ENCODE measurements around the gene OTX2.

The OTX2 gene

DNA sequence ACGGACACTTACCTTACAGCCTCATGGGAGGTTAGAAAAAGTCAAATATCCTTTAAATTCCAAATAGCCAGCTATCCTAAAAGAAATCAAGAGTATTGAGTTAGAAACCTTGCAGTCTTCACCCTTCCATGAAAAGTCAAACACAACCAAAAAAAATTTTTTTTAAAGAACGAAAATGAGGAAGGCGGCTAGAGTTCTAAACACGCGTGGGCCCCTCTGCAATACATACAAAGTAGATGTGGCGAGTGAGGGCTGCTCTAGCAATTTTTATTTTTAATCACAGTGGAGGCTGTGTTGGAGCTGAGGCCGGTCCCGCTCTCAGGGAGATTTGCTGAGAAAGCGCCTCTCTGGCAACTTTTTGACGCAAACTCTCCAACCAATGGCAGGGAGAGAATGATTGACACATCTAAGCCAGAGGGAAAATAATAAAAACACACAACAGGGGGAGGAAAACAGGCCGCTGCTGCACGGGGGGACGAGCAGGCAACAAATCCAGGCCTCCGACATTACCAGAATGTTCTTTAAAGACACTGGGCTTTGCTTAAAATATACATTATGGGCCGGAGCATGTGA lies at the start of gene OTX2:
TSS of gene OTX2 (minus strand) at position 333 of the 573 bp plus-strand sequence. CDS start 5,023 bp downstream, outside the sequence.
- no peak for DNase-seq (ENCODE audit: low read depth in 2 of 2)

DNA sequence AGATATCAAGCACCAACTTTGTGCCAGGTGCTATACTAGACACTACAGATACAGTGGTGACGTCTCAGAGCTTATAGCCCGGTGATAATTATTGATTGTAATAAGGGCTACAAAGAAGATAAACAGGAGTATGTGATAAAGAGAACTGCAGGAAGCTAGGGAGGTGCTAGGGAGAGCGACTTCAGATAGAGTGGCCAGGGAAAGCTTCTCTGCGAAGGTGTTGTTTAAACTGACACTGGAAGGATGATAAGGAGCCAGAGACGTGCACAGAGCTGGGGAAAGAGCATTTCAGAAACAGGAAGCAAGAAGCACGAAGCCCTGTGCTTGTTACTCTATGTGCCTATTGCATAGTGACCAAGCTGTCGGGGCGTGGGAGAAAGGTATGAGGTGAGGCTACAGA lies 48.1 kb upstream of the OTX2 start:
- DNase-seq (ENCODE audit: low read depth in 2 of 2), result no peak

DNA sequence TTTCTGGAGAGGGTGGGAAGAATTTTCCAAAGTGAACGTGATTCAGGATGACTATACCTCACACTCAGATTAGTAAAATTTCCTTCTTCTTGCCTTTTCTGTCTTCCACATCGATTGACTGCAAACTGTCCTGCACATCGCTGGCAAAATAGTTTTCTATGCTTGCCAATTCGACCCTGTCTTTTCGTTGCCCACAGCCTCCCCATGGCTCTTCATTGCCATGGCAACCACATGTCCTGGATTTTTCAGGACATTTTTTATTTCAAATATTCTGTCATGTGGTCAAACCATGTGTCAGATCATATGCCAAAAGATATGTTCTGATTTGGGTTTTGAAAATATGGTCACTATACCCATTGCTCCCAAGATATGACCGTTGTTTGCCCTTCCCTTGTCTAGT lies 46.9 kb upstream of the OTX2 start:
- no peak for DNase-seq (ENCODE audit: low read depth in 2 of 2)

DNA sequence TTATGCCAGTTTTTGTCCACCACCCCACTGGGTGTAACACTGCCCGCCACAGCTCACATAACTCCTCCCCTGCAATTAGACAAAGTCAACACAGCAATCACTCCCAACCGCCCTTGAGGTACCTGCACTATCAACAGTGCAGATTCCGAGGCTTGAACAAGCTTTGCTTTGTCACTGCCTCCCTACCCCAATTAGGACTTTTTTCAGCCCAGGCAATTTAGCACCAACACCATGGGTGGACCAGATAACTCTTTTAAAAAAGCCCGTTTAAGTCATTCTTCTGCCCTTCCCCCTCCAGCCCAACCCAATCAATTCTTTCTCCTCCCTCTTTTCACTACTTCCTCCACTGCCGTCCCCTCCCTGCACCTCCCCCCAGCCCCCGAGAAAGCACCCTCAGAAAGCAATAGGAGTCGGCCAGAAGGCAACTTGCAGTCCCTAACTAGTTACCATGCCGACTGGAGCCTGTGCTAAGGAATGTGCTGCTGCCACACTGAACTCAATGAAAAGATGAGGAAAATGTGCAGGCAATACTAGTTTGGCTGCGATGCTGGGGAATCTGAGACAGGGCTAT lies 45.7 kb upstream of the OTX2 start:
- no peak for DNase-seq (ENCODE audit: low read depth in 2 of 2)

DNA sequence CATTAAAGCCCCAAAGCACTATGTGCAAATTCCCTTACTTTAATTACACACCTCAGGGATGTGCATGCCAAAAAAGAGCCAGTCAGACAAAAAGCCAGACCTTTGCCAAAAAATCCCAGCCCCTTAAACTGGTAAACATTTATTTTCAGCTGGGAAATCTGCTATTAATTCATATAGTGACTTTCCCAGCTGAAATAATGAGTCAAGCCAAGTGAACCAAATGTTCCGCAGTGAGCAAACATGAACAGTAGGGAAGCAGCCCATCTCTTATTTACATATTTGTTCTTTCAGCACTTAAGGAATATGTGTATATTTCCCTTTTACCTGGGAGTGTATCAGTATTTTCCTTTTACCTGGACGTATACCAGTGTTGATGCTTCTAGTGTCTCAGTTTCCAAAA lies 44.0 kb upstream of the OTX2 start:
- no peak for DNase-seq (ENCODE audit: low read depth in 2 of 2)

DNA sequence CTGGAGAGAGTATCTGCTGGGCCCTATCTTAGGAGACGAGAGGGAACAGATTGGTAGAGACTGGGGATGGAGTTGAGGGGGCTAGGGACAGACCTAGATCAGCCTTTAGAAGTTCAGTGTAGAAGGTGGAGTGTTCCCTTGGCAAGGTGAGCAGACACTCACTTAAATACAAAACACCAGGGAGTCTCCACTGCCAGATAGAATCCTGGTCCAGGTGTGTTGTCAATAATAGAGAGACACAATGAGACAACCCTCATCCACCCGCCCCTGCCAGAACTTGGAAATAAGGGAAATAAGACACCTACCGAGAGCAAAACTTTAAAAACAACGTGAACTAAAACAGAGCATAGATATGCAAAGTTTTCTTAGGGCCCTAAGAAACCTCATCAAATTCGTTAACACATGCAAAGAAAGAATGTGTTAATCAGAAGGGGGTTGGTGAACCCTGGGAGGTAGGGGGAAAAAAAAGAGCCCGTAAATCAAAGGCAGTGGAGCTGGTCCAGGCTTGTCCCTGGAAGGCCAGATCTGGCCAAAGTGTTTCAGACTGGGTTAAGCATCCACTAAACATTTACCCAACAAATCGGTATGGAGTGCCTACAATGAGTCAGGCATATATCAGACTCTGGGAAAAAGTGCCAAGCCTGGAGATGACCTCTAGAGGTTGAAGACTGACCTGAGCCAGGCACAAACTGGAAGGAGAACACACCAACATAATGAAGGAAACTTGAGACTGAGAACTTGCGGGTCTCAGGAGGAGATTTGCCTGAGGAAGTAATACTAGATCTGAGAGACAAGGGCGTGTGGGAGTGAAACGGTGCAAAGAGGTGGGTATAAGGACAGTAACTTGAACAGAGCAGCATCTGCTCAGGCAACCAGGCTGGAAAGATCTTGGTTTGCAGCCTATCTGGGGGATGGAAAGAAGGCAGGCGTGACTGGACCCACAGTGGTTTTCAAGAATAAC lies 37.0 kb upstream of the OTX2 start:
- no peak for DNase-seq (ENCODE audit: low read depth in 2 of 2)

DNA sequence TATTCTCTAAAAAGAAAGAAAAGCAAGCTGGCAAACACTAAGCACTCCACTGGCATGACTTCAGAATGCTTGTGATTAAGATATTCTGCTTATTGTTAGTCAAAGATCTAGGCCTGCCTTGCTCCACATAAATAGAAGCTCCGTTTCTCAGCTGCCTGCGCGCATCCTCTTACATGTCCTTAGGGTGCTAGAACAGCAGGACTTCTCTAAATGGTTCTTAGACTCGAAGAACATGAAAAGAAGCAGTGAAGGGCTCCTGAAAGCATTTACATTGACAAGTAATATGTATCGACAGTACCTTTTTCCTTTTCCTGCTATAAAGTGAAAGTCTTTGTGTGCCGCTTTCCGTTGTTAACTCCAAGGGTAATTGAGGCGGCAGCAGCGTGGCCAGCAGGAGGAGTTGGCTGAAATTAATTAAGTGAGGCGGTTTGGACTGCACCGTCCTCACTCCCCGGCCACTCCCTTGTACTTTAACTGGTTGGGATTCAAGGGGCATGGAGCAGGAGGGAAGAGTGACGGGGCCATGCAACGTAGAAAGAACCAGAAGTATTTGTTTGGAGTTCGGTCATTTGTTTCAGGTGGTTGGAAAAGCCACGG lies 34.2 kb upstream of the OTX2 start:
- DNase-seq (ENCODE audit: low read depth in 2 of 2), result no peak

DNA sequence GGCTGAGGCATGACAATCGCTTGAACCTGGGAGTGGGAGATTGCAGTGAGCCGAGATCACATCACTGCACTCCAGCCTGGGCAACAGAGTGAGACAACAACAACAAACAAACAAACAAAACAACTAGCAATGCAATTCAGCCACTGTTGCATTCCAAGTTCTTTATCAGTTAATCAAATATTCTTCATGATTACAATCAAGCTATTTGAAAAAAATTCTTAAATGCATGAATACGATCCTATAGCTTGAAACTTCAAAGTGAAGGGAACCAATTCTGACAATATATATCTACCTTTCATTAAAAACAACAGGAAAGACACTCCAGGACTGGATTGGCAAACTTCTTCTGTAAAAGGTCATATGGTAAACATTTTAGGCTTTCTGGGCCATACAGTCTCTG lies 31.3 kb upstream of the OTX2 start:
- no peak for DNase-seq (ENCODE audit: low read depth in 2 of 2)

DNA sequence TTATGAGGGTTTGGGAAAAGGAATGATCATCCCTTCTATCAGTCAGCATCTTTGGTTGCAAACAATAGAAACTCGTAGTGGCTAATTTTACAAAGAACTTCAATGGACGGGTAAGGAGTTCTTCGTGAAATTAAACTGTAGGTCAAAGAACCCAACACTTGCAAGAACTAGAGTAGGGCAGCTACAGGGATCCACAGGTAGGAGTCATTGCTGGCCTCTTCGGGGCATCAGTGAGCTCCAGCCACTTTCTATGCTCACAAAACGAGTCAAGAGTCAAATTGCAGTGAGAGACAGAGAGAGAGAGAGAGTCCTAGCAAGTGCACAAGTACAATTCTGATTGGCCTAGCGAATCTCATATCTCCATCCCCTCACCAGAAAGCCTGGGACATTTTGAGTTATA lies 29.9 kb upstream of the OTX2 start:
- no peak for DNase-seq (ENCODE audit: low read depth in 2 of 2)

DNA sequence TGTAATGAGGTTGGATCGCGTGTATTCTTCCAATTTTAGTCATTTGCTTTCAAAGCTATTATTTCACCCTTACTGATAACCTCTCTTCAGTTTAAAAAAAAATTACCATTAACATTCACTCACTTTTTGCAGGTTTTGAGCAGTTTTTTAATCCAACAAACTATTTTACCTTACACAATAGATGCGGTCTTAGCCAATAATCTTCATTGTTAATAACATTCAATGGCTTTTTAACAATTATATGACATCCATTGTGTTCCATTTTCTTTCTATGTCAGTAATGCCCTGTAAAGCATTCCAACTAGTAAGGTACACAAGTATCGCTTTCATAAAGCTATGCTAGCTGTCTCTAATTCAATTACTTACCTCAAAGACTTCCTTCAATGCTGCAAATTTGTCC lies 18.9 kb upstream of the OTX2 start:
- DNase-seq (ENCODE audit: low read depth in 2 of 2), result no peak

DNA sequence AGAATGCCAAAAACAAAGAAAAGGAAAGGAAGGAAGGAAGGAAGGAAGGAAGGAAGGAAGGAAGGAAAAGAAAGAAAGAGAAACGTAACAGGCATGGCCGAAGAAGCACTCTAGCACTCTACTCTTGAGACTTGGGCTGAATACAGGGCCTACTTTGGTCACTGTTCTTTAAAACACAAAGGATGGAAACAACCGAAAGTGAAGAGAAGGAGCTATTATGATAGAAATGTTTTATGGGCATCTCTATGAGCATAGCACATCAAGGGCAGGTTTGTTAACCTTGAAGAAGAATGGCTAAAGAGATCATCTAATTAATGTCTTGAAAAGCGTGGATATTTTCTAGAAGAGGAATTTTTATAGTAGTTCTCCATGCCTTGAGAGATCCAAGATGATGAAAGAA lies 15.9 kb upstream of the OTX2 start:
- no peak for DNase-seq (ENCODE audit: low read depth in 2 of 2)

DNA sequence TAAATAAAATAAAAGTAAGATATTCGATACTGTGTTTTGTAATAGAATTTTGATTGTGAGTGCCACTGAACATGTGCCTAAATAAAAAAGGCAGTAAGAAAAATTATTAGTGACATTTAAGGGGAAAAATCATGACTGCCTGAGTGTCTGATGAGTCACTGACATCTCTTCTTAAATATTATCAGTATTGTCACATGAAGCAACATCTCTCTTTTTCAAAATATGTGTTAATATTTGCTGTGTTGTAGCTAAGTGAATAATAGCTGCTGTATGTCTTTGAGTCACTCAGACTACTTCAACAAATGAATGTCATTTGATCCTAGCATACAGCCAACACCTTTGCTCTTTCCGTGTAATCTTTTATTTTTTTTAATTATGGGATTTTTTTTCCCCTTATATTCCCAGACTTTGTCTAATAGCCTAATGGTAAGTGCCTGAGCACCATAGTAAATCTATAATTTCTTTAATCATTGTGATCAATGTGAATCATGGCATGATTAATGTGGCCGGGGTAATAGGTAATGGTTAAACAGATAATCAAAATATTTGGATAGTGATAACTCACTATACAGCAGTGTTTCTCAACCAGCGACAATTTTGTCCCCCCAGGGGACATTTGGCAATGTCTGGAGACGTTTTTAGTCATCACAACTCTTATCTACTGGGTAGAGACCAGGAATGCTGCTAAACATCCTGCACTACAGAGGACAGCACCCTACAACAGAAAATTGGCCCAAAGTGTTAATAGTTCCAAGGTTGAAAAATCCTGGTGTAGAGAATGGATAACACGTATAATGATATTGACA lies 11.7 kb upstream of the OTX2 start:
- no peak for DNase-seq (ENCODE audit: low read depth in 2 of 2)

DNA sequence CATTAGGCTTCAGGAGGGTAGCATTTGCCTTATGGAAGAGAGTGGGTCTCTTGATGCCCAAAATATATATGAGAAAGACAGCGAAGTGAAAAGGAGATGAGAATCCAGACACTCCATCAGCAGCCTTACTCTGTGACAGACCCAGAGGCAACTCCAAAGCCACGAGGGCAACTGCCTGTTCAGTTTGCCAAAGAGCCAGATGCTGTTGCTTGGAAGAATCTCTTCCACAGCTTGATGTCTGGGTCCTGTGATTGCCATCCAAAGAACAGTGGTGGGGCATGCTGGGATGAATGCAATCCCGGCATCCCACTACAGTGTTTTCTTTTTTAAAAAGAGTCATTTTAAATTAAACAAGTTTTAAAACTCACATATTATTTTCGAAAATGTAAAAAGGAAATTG lies 10.9 kb upstream of the OTX2 start:
- DNase-seq (ENCODE audit: low read depth in 2 of 2), result no peak

DNA sequence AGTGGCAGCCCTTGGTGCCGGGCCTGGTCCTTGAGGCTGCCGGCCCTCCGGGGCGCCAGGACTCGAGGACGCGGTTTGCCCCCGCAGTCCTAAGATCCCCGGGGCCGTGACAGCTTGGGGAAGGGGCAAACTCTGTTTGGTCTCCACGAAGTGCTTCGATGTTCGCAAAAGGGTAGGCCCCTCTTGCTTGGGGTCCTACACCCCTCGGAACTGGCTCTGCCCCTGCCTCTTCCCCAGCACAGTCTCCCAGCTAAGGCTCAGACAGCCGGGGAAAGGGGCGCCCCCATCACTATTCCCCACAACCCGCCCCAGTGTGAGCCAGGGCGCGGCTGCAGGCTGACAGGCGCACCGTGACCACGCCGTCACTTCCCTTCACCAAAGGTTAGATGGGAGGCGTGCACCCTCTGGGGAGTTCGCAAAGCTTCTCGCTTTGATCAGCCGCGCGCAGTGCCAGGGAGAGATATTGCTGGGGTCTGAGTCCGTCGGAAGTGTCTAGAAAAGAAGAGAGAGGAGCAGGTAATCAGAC lies 7.2 kb upstream of the OTX2 start:
- DNase-seq (ENCODE audit: low read depth in 2 of 2), result no peak

DNA sequence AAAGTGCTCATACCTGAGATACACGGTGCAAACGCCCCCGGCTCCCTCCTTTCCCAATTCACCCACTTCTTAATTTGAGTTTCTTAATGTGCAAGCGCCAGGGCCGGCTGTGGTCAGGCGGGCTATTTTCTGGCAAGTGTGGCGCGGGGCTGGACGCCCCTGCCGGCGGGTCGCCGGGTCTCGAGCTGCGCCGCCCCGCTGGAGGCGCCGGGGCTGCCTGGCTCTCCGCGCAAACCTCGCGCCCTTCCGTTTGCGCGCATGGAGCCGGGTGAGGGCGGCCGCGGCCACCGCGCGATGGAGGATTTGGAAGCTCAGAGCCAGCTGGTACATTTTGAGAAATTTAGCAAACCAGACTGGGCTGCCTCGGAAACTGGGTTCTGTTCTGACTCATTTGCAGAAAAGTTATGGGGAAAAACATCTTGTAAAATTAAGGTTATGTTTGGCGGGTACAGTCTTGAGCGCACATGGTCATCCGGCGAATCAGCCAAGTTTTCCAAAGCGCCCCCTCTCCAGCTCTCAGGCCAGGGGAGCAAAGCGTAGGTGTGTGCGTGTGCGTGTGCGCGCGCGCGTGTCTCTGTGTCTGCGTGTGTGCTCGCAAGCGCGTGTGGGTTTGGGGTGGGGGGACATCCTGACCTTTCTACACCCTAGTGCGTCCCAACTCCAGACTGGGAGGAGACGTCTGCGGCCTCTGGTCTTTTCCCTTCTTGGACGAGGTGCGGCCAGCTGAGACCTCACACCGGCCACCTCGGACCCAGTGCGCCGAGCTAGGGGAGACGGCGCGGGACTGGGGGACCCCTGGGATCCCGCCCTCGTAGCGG lies 6.5 kb upstream of the OTX2 start:
- DNase-seq (ENCODE audit: low read depth in 2 of 2), result no peak

DNA sequence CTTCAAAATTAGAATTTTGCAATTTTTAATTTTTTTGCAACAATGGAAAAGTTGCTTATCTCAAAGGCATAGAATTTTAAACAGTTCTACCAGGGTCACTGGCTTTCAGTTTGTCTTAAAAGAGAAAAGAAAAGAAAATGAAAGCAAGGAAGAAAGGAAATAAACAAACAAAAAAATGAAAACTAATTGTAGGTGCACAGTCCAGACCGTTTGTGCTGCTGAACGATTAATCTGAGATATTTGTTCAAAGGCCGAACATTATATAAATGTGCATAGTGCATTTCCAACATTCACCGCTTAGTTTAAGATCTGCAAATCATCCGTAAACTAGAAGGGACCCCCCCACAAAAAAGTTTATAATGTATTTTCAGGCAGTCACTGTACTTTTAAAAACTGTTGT lies 5.5 kb upstream of the OTX2 start:
- DNase-seq (ENCODE audit: low read depth in 2 of 2), result no peak

DNA sequence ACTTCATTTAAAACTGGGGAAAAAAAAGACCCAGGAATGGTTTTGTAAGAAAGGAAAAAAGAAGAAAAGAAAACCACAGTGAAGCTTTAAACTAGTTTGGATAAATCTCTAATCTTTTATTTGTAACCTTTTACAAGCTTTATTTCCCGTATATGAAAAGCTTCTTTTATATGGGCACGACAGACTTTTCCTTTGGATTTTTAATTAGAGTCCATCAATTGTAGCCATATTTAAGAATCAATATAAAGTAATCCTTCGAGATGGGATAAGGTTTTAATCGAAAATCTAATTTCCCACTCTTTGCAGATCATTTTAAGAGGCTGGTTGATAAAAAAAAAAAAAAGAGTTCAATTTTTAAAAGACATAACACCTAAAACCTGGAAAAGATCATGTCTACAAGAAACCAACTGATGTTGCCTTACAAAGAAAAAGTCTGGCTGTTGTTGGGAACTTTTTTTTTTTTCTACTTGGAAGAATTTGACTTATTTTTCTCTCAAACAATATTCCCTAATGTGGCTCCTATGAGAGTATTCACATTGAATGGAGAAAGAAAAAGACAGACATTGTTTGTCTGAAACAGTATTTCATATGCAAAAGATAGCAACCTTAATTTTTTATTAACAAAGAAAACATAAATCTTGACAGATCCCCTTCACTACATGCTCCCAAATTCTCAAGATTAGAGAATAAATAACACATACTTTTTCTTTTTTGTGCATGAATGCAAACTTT lies 4.9 kb upstream of the OTX2 start:
- DNase-seq (ENCODE audit: low read depth in 2 of 2), result no peak

DNA sequence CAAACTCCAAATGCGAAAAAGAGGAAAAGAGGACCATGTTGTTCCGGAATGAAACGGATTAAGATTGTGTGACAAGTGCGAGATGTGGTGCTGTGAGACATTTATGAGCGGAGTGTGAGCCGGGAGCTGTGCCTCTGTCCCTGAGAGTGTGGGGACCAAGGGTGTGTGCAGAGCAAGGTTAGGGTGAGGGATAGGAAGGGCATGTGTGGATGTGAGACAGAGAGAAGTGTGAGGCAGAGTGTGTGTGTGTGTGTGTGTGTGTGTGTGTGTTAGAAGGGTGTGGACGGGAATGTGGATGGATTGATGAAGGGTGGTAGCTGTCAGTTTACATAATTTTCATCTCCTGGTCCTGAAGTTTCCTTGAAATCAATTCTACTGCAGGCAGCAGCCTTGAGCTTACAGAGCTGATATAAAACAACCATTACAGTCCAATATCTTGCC lies 4.3 kb upstream of the OTX2 start:
- DNase-seq (ENCODE audit: low read depth in 2 of 2), result no peak

DNA sequence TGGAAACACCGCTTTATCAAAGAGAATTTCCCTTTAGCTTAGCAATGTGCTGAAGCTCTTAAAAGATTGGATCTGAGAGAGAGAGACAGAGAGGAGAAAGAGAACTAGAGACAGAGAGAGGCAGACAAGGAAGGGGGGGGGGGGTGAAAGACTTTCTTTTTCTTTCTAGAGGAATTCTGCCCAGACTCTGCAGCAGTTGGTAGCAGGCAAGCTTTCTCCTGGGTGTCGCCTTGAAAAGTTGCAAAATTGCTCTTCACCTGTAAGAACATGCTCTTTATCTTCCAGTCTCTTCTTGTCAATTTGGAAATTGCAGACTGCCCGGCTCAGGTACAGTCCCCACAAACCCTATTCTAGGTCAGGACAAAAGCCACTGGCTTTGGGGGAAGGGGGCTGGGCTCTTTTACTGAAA lies 2.9 kb upstream of the OTX2 start:
- DNase-seq (ENCODE audit: low read depth in 2 of 2), result no peak
